A673 (cell line): ENCODE measurements around the gene MAGT1. TPM values are rescaled to one million over a fixed set of nuclear protein-coding genes. Genes with fewer than 3 reads are reported as not detected.
"Not testable (repeated sequence)": the region's sequence is repeated elsewhere in the genome, so short reads cannot be mapped to it uniquely, and the experiment has no call there.

Source experiments
- BruUV-seq: library from RNA; stranded (reverse); fragments of 400-500 nt; replicated peaks from 2 replicates; lab custom pipeline; 2021; lab: Mats Ljungman, UMichigan
- CTCF ChIA-PET: fragments of 300-600 bp; sonication (Branson Sonifier 250); formaldehyde crosslinking; loops from one replicate; lab custom pipeline; 2022; ENCODE audit warnings: antibody characterized with exemption; lab: Charles Lee
- POLR2A ChIA-PET: fragments of 300-600 bp; sonication (Branson Sonifier 250); formaldehyde crosslinking; loops from one replicate; lab custom pipeline; 2022; ENCODE audit warnings: antibody characterized with exemption; ENCODE audit not compliant: low non-redundant PET; lab: Charles Lee
- DNase-seq: peaks from one replicate; pipeline ENCODE4 v3.0.0-alpha.2; 2015; ENCODE audit warnings: low spot score
- H3K27ac ChIP-seq: fragments of 200-600 bp; sonication (generic); 2 replicates; pipeline ENCODE4 v1.5.1; 2016; ENCODE audit warnings: mixed run types, low read depth, mild to moderate bottlenecking, mixed read lengths, antibody characterized with exemption, low read length; ENCODE audit not compliant: poor library complexity, severe bottlenecking
- H3K27me3 ChIP-seq: fragments of 200-600 bp; sonication (generic); replicated peaks from 2 replicates; pipeline ENCODE4 v1.6.1; 2017; ENCODE audit warnings: mixed run types, low read depth, mild to moderate bottlenecking, mixed read lengths, antibody characterized with exemption, low read length; ENCODE audit not compliant: insufficient read depth, poor library complexity
- H3K36me3 ChIP-seq: fragments of 200-600 bp; sonication (generic); 2 replicates; pipeline ENCODE4 v1.6.1; 2016; ENCODE audit warnings: mixed run types, mild to moderate bottlenecking, mixed read lengths, antibody characterized with exemption, low read length; ENCODE audit not compliant: insufficient read depth, poor library complexity, severe bottlenecking
- H3K4me1 ChIP-seq: fragments of 200-600 bp; sonication (generic); 2 replicates; pipeline ENCODE4 v1.6.1; 2017; ENCODE audit warnings: mixed run types, mild to moderate bottlenecking, mixed read lengths, antibody characterized with exemption, low read length; ENCODE audit not compliant: insufficient read depth, poor library complexity, severe bottlenecking
- H3K4me3 ChIP-seq: fragments of 200-600 bp; sonication (generic); 2 replicates; pipeline ENCODE4 v1.5.1; 2016; ENCODE audit warnings: low read depth, mixed run types, mild to moderate bottlenecking, mixed read lengths, low read length; ENCODE audit not compliant: poor library complexity, severe bottlenecking
- H3K9me3 ChIP-seq: fragments of 200-600 bp; sonication (generic); 2 replicates; pipeline ENCODE4 v1.6.1; 2016; ENCODE audit warnings: mixed run types, low read depth, mild to moderate bottlenecking, mixed read lengths, antibody characterized with exemption, low read length; ENCODE audit not compliant: poor library complexity, severe bottlenecking
- EZH2 ChIP-seq: fragments of 200-600 bp; sonication (generic); IDR thresholded peaks from 2 replicates; pipeline ENCODE4 v1.6.1; 2017; ENCODE audit warnings: borderline replicate concordance, low read depth, mild to moderate bottlenecking, mixed read lengths, antibody characterized with exemption, low read length; ENCODE audit not compliant: poor library complexity, severe bottlenecking
- intact Hi-C: fragments of 100-400 bp; cut with micrococcal nuclease; formaldehyde crosslinking; loops from one replicate; pipeline ENCODE4 v1.10.0; 2022; ENCODE audit not compliant: unreplicated experiment
- total RNA-seq: library from RNA; stranded (reverse); gene quantifications from 2 replicates; pipeline ENCODE4 v1.2.3, GENCODE V29; 2021
- TF ChIP-seq, protein P1 (sequence below): fragments of 300-800, 200-600 bp; sonication (generic); conservative IDR thresholded peaks from 2 replicates; pipeline ENCODE4 v1.5.1; 2017; ENCODE audit warnings: low read depth, mild to moderate bottlenecking, antibody characterized with exemption, low read length, moderate library complexity, mixed read lengths

Gene MAGT1
- total RNA-seq, 1 experiment from 2014 or later, result 66.8 TPM

DNA sequence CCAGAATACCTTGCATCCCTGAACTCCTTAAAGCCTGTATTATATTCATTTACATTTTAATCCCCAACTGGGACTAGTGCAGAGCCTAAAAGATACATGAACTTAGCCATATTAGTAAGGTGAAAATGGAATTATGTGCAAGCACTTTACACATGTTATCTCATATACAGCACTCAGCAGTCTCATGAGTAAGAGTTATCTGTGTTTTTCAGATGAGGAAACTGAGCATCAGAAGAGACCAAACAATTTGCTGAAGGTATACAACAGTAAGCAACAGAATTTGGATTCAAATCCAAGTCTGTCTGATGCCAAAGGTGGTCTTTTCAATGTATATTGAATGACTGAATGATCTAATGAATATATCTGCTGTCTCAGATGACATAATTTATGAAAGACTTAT, 27.6 kb upstream of the MAGT1 start:
- no TSS peak for BruUV-seq
- no peak overlapping the region for H3K4me3 ChIP-seq
- DNase-seq, result no peak
- no peaks in the 10 kb centered on the region for H3K36me3 ChIP-seq
- TF ChIP-seq, protein P1, sequence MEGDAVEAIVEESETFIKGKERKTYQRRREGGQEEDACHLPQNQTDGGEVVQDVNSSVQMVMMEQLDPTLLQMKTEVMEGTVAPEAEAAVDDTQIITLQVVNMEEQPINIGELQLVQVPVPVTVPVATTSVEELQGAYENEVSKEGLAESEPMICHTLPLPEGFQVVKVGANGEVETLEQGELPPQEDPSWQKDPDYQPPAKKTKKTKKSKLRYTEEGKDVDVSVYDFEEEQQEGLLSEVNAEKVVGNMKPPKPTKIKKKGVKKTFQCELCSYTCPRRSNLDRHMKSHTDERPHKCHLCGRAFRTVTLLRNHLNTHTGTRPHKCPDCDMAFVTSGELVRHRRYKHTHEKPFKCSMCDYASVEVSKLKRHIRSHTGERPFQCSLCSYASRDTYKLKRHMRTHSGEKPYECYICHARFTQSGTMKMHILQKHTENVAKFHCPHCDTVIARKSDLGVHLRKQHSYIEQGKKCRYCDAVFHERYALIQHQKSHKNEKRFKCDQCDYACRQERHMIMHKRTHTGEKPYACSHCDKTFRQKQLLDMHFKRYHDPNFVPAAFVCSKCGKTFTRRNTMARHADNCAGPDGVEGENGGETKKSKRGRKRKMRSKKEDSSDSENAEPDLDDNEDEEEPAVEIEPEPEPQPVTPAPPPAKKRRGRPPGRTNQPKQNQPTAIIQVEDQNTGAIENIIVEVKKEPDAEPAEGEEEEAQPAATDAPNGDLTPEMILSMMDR, result no peak
- no peak for TF ChIP-seq EZH2
- intact Hi-C loops, result no loop called here
- H3K27ac ChIP-seq, result no peak overlapping the region
- H3K4me1 ChIP-seq, result no peaks in the 10 kb centered on the region
- ChIA-PET POLR2A (no interaction called here), CTCF (no interaction called here)
- no peaks in the 10 kb centered on the region for H3K27me3 ChIP-seq
- no peaks in the 10 kb centered on the region for H3K9me3 ChIP-seq

DNA sequence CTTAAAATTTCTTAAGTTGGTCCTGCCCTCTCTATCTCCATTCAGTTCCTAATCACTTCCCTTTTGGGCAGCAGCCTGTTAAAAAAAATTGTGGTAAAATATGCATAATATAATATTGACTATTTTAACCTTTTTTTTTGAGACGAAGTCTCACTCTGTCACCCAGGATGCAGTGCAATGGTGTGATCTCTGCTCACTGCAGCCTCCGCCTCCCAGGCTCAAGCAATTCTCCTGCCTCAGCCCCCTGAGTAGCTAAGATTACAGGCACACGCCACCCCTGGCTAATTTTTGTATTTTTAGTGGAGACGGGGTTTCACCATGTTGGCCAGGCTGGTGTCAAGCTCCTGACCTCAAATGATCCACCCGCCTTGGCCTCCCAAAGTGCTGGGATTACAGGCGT, 24.1 kb upstream of the MAGT1 start:
- H3K36me3 ChIP-seq, H3K4me1 ChIP-seq, CTCF ChIA-PET, DNase-seq, BruUV-seq, H3K27me3 ChIP-seq, POLR2A ChIA-PET, intact Hi-C loops, H3K4me3 ChIP-seq, H3K9me3 ChIP-seq, H3K27ac ChIP-seq: not testable (repeated sequence)

DNA sequence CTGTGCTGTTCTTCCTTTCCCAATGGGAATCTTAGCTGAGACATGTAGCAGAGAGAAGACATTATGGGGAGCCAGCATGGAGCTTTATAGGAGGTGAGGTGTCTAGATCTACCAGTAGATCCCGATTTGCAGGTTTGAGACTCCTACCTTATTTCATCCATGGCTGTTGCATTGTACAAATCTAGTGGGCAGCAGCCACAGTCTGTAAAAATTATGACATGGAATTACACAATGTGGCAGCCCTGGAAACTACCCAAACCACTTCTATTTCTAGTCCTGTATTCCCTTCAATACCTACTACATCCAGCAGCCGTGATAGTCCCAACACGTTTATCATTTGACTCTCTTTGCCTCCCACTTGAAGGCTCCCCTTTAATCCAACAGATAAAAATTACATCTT, 23.3 kb upstream of the MAGT1 start:
- DNase-seq, result no peak
- intact Hi-C loops, result no loop called here
- Histone ChIP-seq H3K4me3 (no peak overlapping the region), H3K4me1 (no peaks in the 10 kb centered on the region), H3K27ac (no peak overlapping the region), H3K9me3 (no peaks in the 10 kb centered on the region), H3K27me3 (no peaks in the 10 kb centered on the region), H3K36me3 (no peaks in the 10 kb centered on the region)
- CTCF ChIA-PET, result no interaction called here
- no TSS peak for BruUV-seq
- POLR2A ChIA-PET, result no interaction called here
- TF ChIP-seq, protein P1, result no peak
- no peak for TF ChIP-seq EZH2

DNA sequence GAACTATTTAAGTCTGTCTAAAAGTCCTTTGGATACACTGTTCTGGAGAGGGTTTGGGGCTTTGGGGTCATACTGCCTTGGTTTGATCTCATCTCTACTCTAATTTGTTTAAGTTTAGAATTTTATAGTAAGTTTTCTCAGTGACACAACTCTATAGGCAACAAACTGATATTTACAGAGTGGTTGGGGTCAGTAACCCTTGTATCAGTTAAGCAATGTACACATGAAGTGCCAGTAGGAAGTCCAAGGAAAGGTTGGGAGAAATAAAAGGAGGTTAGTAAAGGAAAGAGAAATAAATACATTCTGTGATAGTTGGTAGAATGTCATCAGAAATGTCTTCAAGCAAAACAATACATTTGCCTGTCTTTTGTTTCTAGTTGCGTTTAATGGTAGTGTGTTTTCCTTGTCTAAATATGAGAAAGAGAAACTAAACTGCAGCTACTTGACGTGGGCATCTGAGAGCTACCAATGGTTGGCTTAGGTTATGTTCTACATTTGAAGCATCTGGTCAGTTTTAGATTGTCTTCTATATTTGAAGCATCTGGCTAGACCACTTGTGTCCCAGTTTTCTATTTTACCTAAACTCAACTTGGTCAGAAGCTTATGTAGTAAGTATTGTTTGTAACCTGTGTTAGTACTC, 22.2 kb upstream of the MAGT1 start:
- H3K27me3 ChIP-seq, result no peaks in the 10 kb centered on the region
- no peak overlapping the region for H3K4me3 ChIP-seq
- H3K27ac ChIP-seq, result no peak overlapping the region
- TF ChIP-seq, protein P1, result no peak
- TF ChIP-seq EZH2, result no peak
- no peaks in the 10 kb centered on the region for H3K4me1 ChIP-seq
- BruUV-seq, result no TSS peak
- intact Hi-C loops, result no loop called here
- ChIA-PET CTCF (no interaction called here), POLR2A (no interaction called here)
- DNase-seq, result no peak
- H3K9me3 ChIP-seq, result no peaks in the 10 kb centered on the region
- no peaks in the 10 kb centered on the region for H3K36me3 ChIP-seq
